GM06990 (cell line): ENCODE results near the gene TULP3.

Experiments used
- DNase-seq: peaks from one replicate; pipeline ENCODE4 v3.0.0-alpha.2; 2011; ENCODE audit not compliant: insufficient read length; ENCODE audit errors: extremely low read depth
- H3K27me3 ChIP-seq: replicated peaks from 2 replicates; pipeline ENCODE4 v1.6.0; 2011; ENCODE audit warnings: low read length; ENCODE audit not compliant: control insufficient read depth, insufficient read depth
- H3K36me3 ChIP-seq: 2 replicates; pipeline ENCODE4 v1.5.1; 2011; ENCODE audit warnings: low read length; ENCODE audit not compliant: control insufficient read depth, insufficient read depth
- H3K4me3 ChIP-seq: replicated peaks from 2 replicates; pipeline ENCODE4 v1.5.1; 2011; ENCODE audit warnings: low read depth, mild to moderate bottlenecking, control low read depth, low read length
- CTCF ChIP-seq: IDR thresholded peaks from 2 replicates; pipeline ENCODE4 v1.5.1; 2011; ENCODE audit warnings: low read length, control low read depth, mild to moderate bottlenecking, inconsistent platforms; ENCODE audit not compliant: insufficient read depth, poor library complexity, severe bottlenecking

Gene TULP3

GRCh38 chr12:2892246-2892645 lies 1.6 kb downstream of the TULP3 start:
- no peak overlapping the region for H3K4me3 ChIP-seq
- H3K27me3 ChIP-seq: no peaks in the 10 kb centered on the region
- DNase-seq: no peak
- no peak for TF ChIP-seq CTCF
- peaks cover 4% of the 10 kb centered on the region for H3K36me3 ChIP-seq

DNA sequence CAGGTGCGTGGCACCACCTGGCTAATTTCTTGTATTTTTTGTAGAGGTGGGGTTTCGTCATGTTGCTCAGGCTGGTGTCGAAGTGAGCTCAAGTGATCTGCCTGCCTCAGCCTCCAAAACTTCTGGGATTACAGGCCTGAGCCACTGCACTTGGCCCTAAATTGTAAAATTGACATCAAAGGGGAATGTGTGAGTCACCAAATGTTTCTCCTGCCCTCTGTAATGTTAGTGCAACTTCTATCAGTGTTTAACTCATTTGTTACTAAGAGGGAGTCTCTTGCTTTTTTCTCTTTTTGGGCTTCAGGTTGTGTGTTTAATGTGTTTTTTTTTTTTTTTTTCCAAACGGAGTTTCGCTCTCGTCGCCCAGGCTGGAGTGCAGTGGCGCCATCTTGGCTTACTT lies 2.3 kb downstream of the TULP3 start:
- no peak for TF ChIP-seq CTCF
- no peaks in the 10 kb centered on the region for H3K27me3 ChIP-seq
- H3K4me3 ChIP-seq: no peak overlapping the region
- H3K36me3 ChIP-seq: peaks cover 2% of the 10 kb centered on the region
- DNase-seq: no peak

DNA sequence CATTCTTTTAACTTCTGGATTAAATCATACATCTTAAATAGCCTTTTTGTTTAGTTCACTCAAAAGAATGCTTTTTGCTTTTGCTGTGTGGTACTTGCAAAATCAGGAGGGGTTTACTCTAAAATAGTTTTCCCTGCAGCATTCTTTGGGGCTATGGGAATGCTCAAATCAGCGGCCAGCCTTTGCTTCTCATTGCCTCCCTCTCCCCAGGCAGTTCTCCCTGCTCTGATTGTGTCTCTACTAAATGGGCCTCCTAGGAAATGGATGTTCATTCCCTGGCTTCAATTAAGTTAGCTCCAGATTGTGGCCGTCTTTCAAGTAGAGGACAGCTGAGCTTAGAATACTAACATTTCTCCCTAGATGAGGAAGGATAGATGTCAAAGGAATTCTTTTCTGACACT lies 4.4 kb downstream of the TULP3 start:
- Histone ChIP-seq H3K36me3 (no peaks in the 10 kb centered on the region), H3K4me3 (no peak overlapping the region), H3K27me3 (no peaks in the 10 kb centered on the region)
- no peak for DNase-seq
- no peak for TF ChIP-seq CTCF

GRCh38 chr12:2895511-2895910 lies 4.8 kb downstream of the TULP3 start:
- TF ChIP-seq CTCF: no peak
- H3K36me3 ChIP-seq: no peaks in the 10 kb centered on the region
- H3K4me3 ChIP-seq: no peak overlapping the region
- H3K27me3 ChIP-seq: no peaks in the 10 kb centered on the region
- no peak for DNase-seq

DNA sequence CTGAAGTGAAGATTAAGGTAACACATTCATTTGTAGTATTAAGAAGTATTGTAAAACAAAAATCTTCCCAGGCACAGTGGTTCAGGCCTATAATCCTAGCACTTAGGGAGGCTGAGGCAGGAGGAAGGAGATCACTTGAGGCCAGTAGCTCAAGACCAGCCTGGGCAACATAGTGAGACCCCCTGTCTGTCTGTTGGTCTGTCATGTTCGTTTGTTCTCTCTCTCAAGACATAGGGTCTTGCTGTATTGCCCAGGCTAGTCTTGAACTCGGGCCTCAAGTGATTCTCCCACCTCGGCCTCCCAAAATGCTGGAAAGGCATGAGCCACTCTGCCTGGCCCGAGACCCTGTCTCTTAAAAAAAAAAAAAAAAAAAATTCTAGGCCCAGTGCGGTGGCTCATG lies 6.7 kb downstream of the TULP3 start:
- no peak overlapping the region for H3K4me3 ChIP-seq
- no peaks in the 10 kb centered on the region for H3K36me3 ChIP-seq
- TF ChIP-seq CTCF: no peak
- no peaks in the 10 kb centered on the region for H3K27me3 ChIP-seq
- no peak for DNase-seq

- H3K4me3 ChIP-seq: no peak overlapping the region
- DNase-seq: no peak
- no peaks in the 10 kb centered on the region for H3K36me3 ChIP-seq
- no peaks in the 10 kb centered on the region for H3K27me3 ChIP-seq
- TF ChIP-seq CTCF: no peak
Measured at GRCh38 chr12:2900642-2901041, 10.0 kb downstream of the TULP3 start.
